PC-9 (cell line): ENCODE data around the gene UBA7. TPM values are rescaled to one million over a fixed set of nuclear protein-coding genes. Genes with fewer than 3 reads are reported as not detected.

ENCODE experiments used
- Bru-seq: library from RNA; stranded (reverse); fragments of 400-500 nt; gene quantifications from one replicate; lab custom pipeline; 2021; lab: Mats Ljungman, UMichigan
- BruChase-seq, 2 experiments: library from RNA; stranded (reverse); fragments of 400-500 nt; gene quantifications; one replicate each; lab custom pipeline; 2021; lab: Mats Ljungman, UMichigan
- BruUV-seq: library from RNA; stranded (reverse); fragments of 400-500 nt; replicated peaks from 2 replicates; lab custom pipeline; 2021; lab: Mats Ljungman, UMichigan
- CTCF ChIA-PET: fragments of 300-600 bp; sonication (Branson Sonifier 250); formaldehyde crosslinking; loops from one replicate; lab custom pipeline; 2022; ENCODE audit warnings: antibody characterized with exemption; lab: Charles Lee
- POLR2A ChIA-PET: fragments of 300-600 bp; sonication (Branson Sonifier 250); formaldehyde crosslinking; loops from one replicate; lab custom pipeline; 2022; ENCODE audit warnings: antibody characterized with exemption; ENCODE audit not compliant: unreplicated experiment; lab: Charles Lee
- DNase-seq, 2 experiments: peaks; one replicate each; pipeline versions ENCODE4 v3.0.0 to v3.0.0-alpha.2; 2015 to 2022; ENCODE audit warnings: mixed read lengths in 1 of 2
- H2AFZ ChIP-seq: fragments of 200-600 bp; sonication (generic); 2 replicates; pipeline ENCODE4 v1.8.1; 2017; ENCODE audit warnings: antibody characterized with exemption
- H3F3A ChIP-seq: fragments of 200-600 bp; sonication (generic); 2 replicates; pipeline ENCODE4 v1.8.1; 2017; ENCODE audit warnings: antibody characterized with exemption, mild to moderate bottlenecking, low read depth; ENCODE audit not compliant: insufficient read depth
- H3K27ac ChIP-seq: fragments of 200-600 bp; sonication (generic); 2 replicates; pipeline ENCODE4 v1.6.1; 2016; ENCODE audit warnings: mixed run types
- H3K27me3 ChIP-seq: fragments of 200-600 bp; sonication (generic); 2 replicates; pipeline ENCODE4 v1.6.1; 2016; ENCODE audit warnings: low read depth, mixed run types; ENCODE audit not compliant: insufficient read depth
- H3K36me3 ChIP-seq: fragments of 200-600 bp; sonication (generic); 2 replicates; pipeline ENCODE4 v1.6.1; 2016; ENCODE audit warnings: low read depth, mixed run types
- H3K4me1 ChIP-seq: fragments of 200-600 bp; sonication (generic); replicated peaks from 2 replicates; pipeline ENCODE4 v1.6.1; 2016; ENCODE audit warnings: mixed run types; ENCODE audit not compliant: insufficient read depth
- H3K4me2 ChIP-seq: fragments of 200-600 bp; sonication (generic); 2 replicates; pipeline ENCODE4 v1.6.1; 2017; ENCODE audit warnings: mixed run types
- H3K4me3 ChIP-seq: fragments of 200-600 bp; sonication (generic); 2 replicates; pipeline ENCODE4 v1.6.1; 2016; ENCODE audit warnings: mixed run types
- H3K79me2 ChIP-seq: fragments of 200-600 bp; sonication (generic); 2 replicates; pipeline ENCODE4 v1.6.1; 2017; ENCODE audit warnings: low read depth, mixed run types
- H3K9me2 ChIP-seq: fragments of 200-600 bp; sonication (generic); 2 replicates; pipeline ENCODE4 v1.8.1; 2017; ENCODE audit warnings: mild to moderate bottlenecking; ENCODE audit not compliant: insufficient read depth
- H3K9me3 ChIP-seq: fragments of 200-600 bp; sonication (generic); 2 replicates; pipeline ENCODE4 v1.8.1; 2016; ENCODE audit warnings: low read depth; ENCODE audit not compliant: insufficient read depth
- H4K20me1 ChIP-seq: fragments of 200-600 bp; sonication (generic); 2 replicates; pipeline ENCODE4 v1.8.1; 2017; ENCODE audit not compliant: insufficient read depth
- CTCF ChIP-seq: fragments of 200-600 bp; sonication (generic); conservative IDR thresholded peaks from 2 replicates; pipeline ENCODE4 v1.6.1; 2017; ENCODE audit warnings: mixed run types, antibody characterized with exemption, mild to moderate bottlenecking, moderate library complexity
- EZH2 ChIP-seq: fragments of 200-600 bp; sonication (generic); IDR thresholded peaks from 2 replicates; pipeline ENCODE4 v1.8.0; 2017; ENCODE audit warnings: antibody characterized with exemption, low read depth
- intact Hi-C: fragments of 100-400 bp; cut with micrococcal nuclease; formaldehyde crosslinking; loops from one replicate; pipeline ENCODE4 v1.10.0; 2022; ENCODE audit not compliant: unreplicated experiment
- long read RNA-seq: library from polyadenylated mRNA; stranded (forward); transcript quantifications from one replicate; pipeline ENCODE4 v2.0.0, GENCODE V29; 2022
- total RNA-seq: library from RNA; stranded (reverse); gene quantifications from 2 replicates; pipeline ENCODE4 v1.2.3, GENCODE V29; 2021

Gene UBA7
- total RNA-seq (48.6 and 56.5 TPM in 2 replicates), Bru-seq, nascent RNA (percentile 39 among the genes with signal in this experiment), BruChase-seq, experiment 1, labeled RNA remaining after a 2-hour chase (percentile 53 among the genes with signal in this experiment), BruChase-seq, experiment 2, labeled RNA remaining after a 6-hour chase (percentile 59 among the genes with signal in this experiment)
- long read RNA-seq, partial matches to known transcripts: 6 of 18 reads
- long read RNA-seq, other reads (novel, unspliced or antisense): 8 of 18 reads

DNA sequence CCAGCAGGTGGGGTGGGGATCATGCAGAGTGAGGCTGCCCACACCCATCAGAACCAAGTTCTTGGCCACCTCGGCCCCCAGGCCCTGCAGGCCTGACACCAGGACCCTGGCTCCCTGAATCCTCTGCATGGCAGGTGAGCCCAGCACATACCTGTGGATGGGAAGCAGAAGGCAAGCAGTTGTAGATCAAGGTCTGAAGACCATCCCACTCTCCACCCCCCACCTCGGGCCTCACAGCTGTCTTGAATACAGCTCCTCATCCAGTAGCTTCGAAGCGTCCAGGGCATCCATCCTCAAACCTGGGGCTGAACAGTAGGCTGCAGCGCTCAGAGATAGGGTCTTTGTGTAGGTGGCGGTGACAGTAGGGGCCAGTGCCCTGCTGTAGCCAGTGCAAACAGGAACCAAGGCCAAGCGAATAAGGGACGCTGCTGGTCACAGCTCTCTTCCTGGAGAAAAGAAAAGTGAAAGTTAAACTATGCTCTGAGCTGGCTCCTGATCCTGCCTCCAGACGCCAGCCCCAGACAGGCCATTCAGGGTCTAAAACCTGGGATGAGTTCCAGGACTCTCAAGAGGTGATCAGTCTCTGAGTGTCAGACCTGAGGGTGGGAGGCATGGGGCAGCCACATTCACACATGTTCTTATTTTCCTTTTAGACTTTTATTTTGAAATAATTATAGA, at the start of gene UBA7:
Gene UBA7 (minus strand): TSS at position 457 of the 678 bp plus-strand sequence. CDS start 166 bp downstream, at position 291.
- Histone ChIP-seq H3F3A (no peaks in the 10 kb centered on the region), H4K20me1 (no peaks in the 10 kb centered on the region), H3K27me3 (no peaks in the 10 kb centered on the region), H3K4me2 (peak within 1 kb of the TSS; percentile 62), H3K9me2 (no peaks in the 10 kb centered on the region), H2AFZ (peak within 1 kb of the TSS; percentile 62; the same call in 1 of the 2 replicates), H3K4me3 (no peak within 1 kb of the TSS; the same call in 1 of the 2 replicates), H3K4me1 (no peaks in the 10 kb centered on the region), H3K36me3 (no peaks in the 10 kb centered on the region), H3K9me3 (no peaks in the 10 kb centered on the region), H3K27ac (no peak within 1 kb of the TSS), H3K79me2 (no peaks in the 10 kb centered on the region)
- CTCF ChIA-PET: interaction anchor here (0.8 kb wide), 2 partner anchors 10 to 13 kb away, joined by 4 to 5 read pairs; partner anchors contain the start of gene INKA1
- no TSS peak for BruUV-seq
- TF ChIP-seq EZH2: no peak
- no peak for TF ChIP-seq CTCF
- DNase-seq: peak in 1 of 2 experiments; percentile 49
- intact Hi-C loops: no loop called here
- POLR2A ChIA-PET: interaction anchor here (0.6 kb wide), 1 partner anchor 87 kb away, joined by 4 read pairs; no protein-coding TSS in a partner anchor

DNA sequence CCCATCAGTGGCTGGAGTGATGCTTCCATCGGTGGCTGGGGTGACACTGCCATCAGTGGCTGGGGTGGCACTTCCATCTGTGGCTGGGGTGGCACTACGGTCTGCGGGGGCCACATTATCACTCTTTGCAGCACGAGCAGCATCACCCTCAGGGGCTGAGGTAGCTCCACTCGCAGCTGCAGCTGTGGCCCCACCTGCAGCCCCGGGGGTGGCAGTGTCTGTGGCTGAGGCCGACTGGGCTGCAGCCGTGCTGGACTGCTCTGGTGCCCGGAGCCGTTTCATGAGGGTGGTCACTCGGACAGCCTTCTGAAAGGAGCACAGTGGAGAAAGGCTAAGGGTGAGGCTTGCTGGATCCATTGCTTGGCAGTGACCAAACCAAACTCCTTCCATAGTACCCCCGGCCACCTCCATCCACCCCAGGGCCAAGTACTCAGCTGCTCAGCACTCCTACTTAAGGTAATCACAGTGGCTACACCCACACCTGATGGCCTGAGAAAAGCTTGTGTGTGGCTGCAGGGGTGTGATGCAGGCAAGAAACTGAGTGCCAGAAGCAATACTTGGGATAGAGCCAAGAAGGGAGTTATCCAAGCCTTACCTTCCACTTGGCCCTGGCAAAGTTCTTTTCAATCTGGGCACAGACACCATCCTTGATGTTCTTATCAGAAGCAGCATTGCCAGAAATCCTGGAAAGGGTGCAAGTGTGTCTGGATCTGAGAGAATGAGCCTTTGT, 46.0 kb upstream of the UBA7 start:
- BruUV-seq: no TSS peak
- CTCF ChIA-PET: no interaction called here
- Histone ChIP-seq H3K4me1 (0 out of 2 replicates have a peak, but pooled peaks cover 3% of the 10 kb centered on the region), H3K9me2 (no peaks in the 10 kb centered on the region), H3F3A (no peaks in the 10 kb centered on the region), H3K36me3 (no peaks in the 10 kb centered on the region), H3K27ac (no peak overlapping the region), H3K27me3 (peaks cover 35% of the 10 kb centered on the region), H3K79me2 (peaks cover 15% of the 10 kb centered on the region), H4K20me1 (no peaks in the 10 kb centered on the region), H3K4me2 (no peak overlapping the region), H3K9me3 (no peaks in the 10 kb centered on the region), H2AFZ (no peak overlapping the region), H3K4me3 (no peak overlapping the region)
- no peak for DNase-seq
- intact Hi-C loops: no loop called here
- TF ChIP-seq CTCF (no peak), EZH2 (no peak)
- POLR2A ChIA-PET: no interaction called here
